ENCODE measurements around the gene SOX5. TPM values are rescaled to one million over a fixed set of nuclear protein-coding genes. Genes with fewer than 3 reads are reported as not detected.

The SOX5 gene
- total RNA-seq, 1 experiment from 2014 or later, result 0.52 TPM

DNA sequence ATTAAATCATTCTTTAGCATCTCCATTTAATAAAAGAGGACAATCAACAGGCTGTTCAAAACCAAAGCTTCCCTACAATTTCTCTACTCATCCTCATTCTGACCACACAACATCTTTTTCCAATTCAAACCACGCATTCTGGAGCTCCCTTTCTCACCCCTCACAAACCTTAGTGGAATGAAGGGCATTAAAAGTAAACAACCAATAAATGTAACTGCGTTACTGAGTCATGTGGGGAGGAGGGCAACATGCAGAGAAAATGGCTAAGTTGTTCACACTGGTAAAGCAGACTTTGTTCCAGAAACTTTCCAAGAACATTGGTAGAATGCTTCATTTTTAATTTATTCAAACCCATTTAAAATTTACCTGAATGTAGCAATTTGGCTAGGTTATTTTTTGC, 19.6 kb downstream of the SOX5 start:
- RAD21 ChIA-PET (ENCODE audit: low non-redundant PET in 1 of 2, low total read pairs in 2 of 2, uncharacterized antibody in 2 of 2, unreplicated experiment in 2 of 2), result no interaction called here

More for the DNA sequence above, 19.6 kb downstream of the SOX5 start:
- Histone ChIP-seq H2AFZ (ENCODE audit: low read depth, low read length, poor library complexity, severe bottlenecking) (no peak overlapping the region), H3K4me1 (ENCODE audit: control insufficient read depth in 1 of 2, insufficient read depth in 2 of 2, low read length in 2 of 2) (no peaks in the 10 kb centered on the region), H3K79me2 (ENCODE audit: insufficient read depth, low read length) (no peaks in the 10 kb centered on the region), H3K4me2 (ENCODE audit: low read length) (no peak overlapping the region), H3K4me3 (replicated peaks in 1 of 2; ENCODE audit: low read depth in 1 of 2, low read length in 2 of 2) (no peak overlapping the region), H3K27me3 (ENCODE audit: insufficient read depth, low read length) (no peaks in the 10 kb centered on the region), H3K27ac (ENCODE audit: low read depth, low read length) (no peak overlapping the region), H3K36me3 (ENCODE audit: control insufficient read depth in 1 of 2, insufficient read depth in 2 of 2, low read length in 2 of 2) (no peaks in the 10 kb centered on the region), H3K9ac (ENCODE audit: low read length) (no peak overlapping the region), H3K9me3 (ENCODE audit: control insufficient read depth in 1 of 2, insufficient read depth in 1 of 2, low read depth in 1 of 2, low read length in 2 of 2) (peaks cover 6 to 16% of the 10 kb centered on the region in 2 experiments; a peak in 2 of 4 replicates), H4K20me1 (ENCODE audit: insufficient read depth) (no peaks in the 10 kb centered on the region), H3K9me2 (ENCODE audit: insufficient read depth) (no peaks in the 10 kb centered on the region)
- DNase-seq (ENCODE audit: low read depth, low spot score), result no peak
- TF ChIP-seq ELF1 (IDR thresholded peaks at IDR 0.05; ENCODE audit: borderline replicate concordance, low read depth), result no peak
- no peak for TF ChIP-seq ZNF274 (IDR thresholded peaks at IDR 0.05; ENCODE audit: low read depth, low read length)
- TF ChIP-seq POLR2A (IDR thresholded peaks at IDR 0.05; ENCODE audit: borderline replicate concordance, extremely low read depth, insufficient read depth, insufficient read length), result no peak
- no peak for TF ChIP-seq SRF (IDR thresholded peaks at IDR 0.05; ENCODE audit: low read depth)
- TF ChIP-seq CTCF (IDR thresholded peaks at IDR 0.05 in 2 of 3, conservative IDR thresholded peaks at IDR 0.05 in 1 of 3; ENCODE audit: borderline replicate concordance in 1 of 3, insufficient read depth in 1 of 3, low read depth in 2 of 3, low read length in 2 of 3), result no peak
- no peak for TF ChIP-seq EGR1 (IDR thresholded peaks at IDR 0.05; ENCODE audit: low read depth)
- TF ChIP-seq JUND (IDR thresholded peaks at IDR 0.05), result no peak
- TF ChIP-seq MAX (IDR thresholded peaks at IDR 0.05), result no peak
- no peak for TF ChIP-seq CBX3 (IDR thresholded peaks at IDR 0.05; ENCODE audit: low read depth)
- no peak for TF ChIP-seq POLR2AphosphoS5 (IDR thresholded peaks at IDR 0.05; ENCODE audit: low read depth, low read length)
- TF ChIP-seq EZH2phosphoT487 (IDR thresholded peaks at IDR 0.05; ENCODE audit: borderline replicate concordance), result no peak
- TF ChIP-seq, protein P1, sequence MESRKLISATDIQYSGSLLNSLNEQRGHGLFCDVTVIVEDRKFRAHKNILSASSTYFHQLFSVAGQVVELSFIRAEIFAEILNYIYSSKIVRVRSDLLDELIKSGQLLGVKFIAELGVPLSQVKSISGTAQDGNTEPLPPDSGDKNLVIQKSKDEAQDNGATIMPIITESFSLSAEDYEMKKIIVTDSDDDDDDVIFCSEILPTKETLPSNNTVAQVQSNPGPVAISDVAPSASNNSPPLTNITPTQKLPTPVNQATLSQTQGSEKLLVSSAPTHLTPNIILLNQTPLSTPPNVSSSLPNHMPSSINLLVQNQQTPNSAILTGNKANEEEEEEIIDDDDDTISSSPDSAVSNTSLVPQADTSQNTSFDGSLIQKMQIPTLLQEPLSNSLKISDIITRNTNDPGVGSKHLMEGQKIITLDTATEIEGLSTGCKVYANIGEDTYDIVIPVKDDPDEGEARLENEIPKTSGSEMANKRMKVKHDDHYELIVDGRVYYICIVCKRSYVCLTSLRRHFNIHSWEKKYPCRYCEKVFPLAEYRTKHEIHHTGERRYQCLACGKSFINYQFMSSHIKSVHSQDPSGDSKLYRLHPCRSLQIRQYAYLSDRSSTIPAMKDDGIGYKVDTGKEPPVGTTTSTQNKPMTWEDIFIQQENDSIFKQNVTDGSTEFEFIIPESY (IDR thresholded peaks at IDR 0.05; ENCODE audit: extremely low read depth, insufficient replicate concordance, low read length), result no peak
- TF ChIP-seq EZH2 (IDR thresholded peaks at IDR 0.05), result no peak
- TF ChIP-seq, protein P2, sequence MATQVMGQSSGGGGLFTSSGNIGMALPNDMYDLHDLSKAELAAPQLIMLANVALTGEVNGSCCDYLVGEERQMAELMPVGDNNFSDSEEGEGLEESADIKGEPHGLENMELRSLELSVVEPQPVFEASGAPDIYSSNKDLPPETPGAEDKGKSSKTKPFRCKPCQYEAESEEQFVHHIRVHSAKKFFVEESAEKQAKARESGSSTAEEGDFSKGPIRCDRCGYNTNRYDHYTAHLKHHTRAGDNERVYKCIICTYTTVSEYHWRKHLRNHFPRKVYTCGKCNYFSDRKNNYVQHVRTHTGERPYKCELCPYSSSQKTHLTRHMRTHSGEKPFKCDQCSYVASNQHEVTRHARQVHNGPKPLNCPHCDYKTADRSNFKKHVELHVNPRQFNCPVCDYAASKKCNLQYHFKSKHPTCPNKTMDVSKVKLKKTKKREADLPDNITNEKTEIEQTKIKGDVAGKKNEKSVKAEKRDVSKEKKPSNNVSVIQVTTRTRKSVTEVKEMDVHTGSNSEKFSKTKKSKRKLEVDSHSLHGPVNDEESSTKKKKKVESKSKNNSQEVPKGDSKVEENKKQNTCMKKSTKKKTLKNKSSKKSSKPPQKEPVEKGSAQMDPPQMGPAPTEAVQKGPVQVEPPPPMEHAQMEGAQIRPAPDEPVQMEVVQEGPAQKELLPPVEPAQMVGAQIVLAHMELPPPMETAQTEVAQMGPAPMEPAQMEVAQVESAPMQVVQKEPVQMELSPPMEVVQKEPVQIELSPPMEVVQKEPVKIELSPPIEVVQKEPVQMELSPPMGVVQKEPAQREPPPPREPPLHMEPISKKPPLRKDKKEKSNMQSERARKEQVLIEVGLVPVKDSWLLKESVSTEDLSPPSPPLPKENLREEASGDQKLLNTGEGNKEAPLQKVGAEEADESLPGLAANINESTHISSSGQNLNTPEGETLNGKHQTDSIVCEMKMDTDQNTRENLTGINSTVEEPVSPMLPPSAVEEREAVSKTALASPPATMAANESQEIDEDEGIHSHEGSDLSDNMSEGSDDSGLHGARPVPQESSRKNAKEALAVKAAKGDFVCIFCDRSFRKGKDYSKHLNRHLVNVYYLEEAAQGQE (IDR thresholded peaks at IDR 0.05; ENCODE audit: low read depth), result no peak
- TF ChIP-seq SP1 (IDR thresholded peaks at IDR 0.05; ENCODE audit: low read depth), result no peak
- TF ChIP-seq, protein P3, sequence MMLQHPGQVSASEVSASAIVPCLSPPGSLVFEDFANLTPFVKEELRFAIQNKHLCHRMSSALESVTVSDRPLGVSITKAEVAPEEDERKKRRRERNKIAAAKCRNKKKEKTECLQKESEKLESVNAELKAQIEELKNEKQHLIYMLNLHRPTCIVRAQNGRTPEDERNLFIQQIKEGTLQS (IDR thresholded peaks at IDR 0.05), result no peak
- no peak for TF ChIP-seq TCF7L2 (IDR thresholded peaks at IDR 0.05; ENCODE audit: borderline replicate concordance, extremely low read depth, insufficient read depth, insufficient read length)
- BruUV-seq (replicated peaks), result no TSS peak
- CTCF ChIA-PET, result no interaction called here
- POLR2A ChIA-PET, result no interaction called here
- intact Hi-C loops (cut with micrococcal nuclease), result no loop called here
- no peak for ATAC-seq
